Activated CD4-positive, alpha-beta T cell treated with anti-CD3 and anti-CD28 coated beads, Interleukin-2, amount 50 U/mL, for 1 hour (primary cell): ENCODE measurements around the gene ACTRT2.

Source experiments
- DNase-seq: peaks from one replicate; pipeline ENCODE4 v3.0.0-alpha.2; 2020

ACTRT2 gene

DNA sequence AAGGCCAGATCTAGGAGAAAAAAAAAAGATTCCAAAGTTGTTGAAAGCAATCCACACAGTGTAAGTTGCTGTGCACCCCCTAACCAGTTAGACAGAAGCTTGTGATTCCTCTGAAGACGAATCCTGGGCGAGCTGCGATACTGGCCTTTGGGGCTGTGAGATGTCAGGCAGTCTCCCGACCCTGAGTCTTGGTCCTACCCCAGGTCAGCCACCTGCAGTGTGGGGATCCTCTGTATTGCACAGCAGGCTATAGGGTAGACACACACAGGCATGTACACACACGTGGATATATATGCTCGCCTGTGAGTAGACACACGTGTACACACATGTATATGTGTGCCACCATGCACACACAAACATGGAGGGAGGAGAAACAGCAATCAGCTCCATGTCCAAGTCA lies 12.9 kb downstream of the ACTRT2 start:
- DNase-seq, result no peak

DNA sequence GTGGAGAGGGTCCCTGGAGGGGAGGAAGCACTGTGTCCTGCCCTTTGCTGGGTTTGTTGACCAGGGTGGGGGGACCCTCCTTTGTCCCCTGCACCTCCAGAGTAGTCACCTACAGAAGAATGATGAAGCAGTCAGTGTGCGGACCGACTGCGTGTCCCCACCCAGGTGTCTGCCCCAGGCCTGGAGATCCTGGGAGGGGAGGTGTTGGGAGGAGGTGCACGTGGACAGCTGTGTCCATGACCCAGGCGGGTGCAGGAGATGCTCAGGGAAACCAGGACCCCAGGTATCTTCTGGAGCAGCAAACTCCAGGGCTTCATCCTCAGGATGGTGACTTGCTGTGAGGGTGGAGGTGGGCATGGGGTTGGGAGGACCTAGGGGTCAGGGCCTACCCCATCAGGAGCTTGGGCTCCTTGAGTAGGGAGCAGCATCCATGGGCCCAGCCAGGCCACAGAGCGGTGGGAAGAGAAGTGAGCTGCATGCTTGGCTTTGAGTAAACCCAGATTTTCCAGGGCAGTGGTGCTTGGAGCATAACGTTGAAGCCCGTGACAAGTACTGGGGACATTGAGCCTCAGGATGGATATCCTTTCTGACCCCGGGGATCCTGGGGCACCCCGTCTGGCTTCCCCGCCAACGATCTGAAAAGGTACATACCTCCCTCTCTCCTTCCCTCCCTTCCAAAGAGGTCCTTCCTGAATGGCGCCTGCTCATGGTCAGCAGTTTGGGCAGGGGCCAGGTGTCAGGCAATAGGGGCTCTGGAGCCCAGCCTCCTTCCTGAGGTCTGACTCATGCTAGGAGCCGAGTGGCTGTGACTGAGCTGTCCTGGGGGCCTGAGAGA lies 13.7 kb downstream of the ACTRT2 start:
- no peak for DNase-seq

DNA sequence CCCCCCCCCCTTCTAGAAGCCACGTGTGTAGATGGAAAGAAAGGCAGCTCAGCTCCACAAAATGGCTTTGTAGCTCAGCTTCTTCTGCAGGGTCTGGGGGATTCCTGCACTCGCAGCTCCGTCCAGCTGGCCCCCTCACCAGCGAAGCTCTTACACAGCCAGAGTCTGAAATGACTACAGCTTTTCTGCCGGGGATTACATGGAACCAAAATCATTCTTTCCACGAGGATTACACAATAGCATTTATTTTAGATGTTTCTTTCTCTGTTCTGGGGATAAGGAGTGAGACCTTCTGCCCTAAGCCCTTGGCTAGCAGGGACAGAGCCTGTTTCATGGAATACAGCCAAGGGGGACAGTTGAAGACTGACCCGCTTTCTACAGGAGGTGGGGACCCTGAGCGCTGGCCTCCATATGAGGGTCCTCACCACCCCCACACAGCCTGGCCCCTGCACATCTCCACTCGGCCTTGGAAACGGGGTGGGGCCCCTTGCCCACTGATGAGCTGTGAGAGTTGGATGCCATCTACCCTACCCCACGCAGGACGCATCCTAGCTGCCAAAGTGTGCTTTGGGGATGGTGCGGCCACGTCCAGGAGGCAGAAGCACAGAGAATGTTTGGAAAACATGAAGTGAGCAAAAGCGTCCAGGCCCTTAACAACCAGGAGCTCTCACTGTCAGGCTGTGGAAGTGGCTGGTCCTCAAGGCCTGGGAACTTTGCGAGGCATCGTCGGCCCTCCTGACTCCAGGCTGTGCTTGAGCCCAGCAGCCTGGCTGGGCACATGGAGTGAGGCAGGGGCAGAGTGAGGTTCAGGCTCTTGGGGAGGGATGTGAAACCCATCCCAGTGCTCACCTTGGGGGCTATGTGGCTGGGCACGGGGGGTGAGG lies 14.5 kb downstream of the ACTRT2 start:
- no peak for DNase-seq

DNA sequence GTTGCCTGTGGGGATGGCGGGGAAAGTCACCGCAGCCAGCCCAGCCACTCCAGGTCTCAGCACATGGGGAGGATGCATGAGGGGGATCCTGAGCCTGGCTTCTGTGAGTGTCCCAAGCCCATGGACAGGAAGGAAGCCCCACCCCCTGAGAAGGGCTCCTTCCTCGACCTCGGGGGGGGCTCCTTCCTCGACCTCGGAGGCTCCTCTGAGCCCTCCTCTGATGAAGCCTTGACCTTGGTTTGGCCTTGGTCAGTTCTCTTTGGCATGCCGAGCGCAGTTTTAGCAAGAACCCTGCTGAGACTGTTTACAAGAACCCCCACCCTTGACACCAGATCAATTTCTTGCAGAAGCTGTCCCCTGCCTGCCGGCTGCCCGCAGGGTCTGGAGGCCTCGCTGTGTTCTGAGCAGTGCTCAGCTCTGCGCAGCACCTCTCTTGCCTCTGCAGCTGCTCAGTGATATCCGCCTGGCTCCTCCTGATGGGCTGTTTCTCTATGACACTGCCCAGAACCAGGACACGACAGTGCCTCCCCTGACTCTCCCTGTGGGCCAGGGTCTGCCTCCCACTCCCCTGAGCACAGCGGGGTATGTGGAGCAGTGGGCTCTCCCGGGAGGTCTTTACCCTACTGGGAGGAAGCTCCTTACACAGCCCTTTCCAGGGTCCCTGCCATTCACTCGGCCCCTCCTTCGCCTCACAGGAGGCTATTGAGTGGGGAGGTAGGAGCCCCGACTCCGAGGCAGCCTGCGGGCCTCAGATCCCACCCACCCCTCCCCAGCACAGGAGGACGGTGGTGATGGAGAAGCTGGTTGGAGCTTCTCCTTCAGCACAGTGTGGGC lies 15.4 kb downstream of the ACTRT2 start:
- DNase-seq, result no peak

DNA sequence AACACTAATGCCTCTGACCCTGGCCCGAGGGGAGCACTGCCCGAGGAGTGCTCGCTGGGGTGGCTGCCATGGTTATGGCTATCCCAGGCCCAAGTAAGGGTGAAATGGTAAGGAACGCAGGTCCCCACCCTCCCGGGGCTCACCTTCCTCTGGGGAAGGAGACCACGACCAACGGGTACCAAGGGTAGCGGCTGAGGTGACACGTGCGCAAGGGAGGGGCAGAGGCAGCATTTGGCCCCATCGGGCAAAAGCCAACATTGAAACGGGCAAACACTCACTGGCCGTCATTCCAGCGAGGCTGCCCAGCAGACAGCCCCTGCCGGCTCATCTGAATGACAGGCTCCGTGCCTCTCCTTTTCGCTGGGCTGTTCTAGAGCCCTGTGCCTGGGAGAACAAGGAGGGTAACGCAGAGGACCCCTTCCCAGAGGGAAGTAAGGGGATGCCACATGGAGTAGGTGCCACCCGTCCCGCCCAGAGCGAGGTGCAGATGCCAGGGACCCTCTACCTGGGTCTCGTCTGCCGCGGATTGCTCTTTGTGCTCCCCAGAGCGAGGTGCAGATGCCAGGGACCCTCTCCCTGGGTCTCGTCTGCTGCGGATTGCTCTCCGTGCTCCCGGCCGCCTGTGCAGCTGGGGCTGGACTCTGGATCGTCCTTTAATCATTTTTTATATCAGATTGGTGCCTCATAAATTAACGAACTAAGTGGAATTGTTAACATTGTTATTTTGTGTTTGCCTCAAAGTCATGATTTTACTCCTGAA lies 16.2 kb downstream of the ACTRT2 start:
- no peak for DNase-seq

DNA sequence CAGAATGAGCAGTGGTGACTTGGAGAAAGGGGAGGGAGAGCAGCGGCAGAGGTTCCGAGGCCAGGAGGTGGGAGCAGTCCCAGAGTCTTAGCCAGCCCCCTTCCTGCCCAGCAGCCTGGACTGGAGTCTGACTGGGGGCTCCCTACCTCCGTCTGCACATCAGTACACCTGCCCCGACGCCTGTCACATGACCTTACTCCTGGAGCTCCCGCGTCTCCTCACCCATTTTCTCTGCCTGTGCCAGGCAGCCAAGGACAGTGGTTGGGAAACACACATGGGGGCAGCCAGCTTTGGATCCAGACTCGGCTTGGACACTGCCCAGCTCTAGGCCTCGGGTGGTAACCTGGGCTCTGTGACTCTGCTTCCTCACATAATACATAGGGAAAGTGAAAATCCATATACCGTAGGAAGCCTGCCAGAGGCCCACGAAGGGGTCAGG lies 16.9 kb downstream of the ACTRT2 start:
- DNase-seq, result no peak

DNA sequence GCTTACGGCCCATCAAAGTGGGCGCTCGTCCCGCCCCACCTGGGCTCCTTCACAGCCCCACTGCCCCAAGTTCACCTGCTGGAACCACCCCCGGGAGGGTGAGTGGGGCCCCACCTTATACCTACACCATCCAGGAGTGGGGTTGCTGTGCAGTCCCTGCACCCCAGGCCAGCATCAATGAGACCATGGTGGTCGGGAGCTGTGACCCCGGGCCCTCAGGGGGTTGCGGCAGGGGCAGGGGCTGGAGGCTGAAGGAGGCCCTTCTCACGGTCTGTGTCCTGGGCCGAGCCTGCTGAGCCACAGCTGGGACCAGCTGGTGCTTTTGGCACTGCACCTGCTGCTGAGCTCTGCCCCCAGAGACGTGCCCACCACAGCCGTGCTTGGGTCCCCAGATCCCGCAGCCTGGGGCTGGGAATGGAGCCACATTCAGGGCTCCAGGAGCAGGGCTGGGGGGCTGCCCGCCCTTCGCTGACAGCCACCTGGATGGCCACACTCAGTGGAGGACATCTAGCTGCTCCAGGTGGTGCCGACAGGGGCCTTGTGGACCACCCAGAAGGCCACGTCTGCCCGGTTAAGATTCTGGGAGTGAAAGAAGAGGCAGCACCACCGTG lies 17.4 kb downstream of the ACTRT2 start:
- no peak for DNase-seq

DNA sequence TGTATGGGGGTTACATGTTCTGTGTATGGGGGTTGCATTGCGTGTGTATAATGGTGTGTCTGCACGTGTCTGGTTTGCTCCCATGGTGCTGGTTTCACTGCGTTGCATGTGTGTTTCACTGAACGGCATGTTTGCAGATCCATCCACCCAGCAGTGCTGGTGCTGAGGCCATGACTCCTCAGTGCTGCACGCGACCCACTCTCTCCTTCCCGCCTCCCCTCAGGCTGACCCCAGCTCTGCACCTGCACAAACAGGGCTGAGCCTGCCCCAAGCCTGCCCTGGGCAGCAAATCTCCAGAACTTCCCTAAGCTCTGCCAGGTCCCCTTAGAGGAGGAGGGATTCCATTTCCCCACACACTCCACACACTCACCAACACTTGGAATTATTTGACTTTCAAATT lies 18.7 kb downstream of the ACTRT2 start:
- no peak for DNase-seq

DNA sequence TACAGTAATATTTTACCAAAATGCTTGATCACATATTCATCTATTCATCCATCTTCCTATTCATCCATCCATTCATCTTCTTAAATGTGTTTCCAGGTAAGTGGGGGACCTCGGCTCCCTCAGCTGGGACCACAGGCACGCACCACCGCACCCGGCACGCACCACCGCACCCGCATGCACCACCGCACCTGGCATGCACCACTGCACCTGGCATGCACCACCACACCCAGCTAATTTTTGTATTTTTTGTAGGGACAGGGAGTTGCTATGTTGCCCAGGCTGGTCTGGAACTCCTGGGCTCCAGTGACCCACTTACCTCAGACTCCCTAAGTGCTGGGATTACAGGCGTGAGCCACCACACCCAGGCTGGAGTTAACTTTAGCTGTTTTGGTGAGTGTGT lies 21.2 kb downstream of the ACTRT2 start:
- no peak for DNase-seq

DNA sequence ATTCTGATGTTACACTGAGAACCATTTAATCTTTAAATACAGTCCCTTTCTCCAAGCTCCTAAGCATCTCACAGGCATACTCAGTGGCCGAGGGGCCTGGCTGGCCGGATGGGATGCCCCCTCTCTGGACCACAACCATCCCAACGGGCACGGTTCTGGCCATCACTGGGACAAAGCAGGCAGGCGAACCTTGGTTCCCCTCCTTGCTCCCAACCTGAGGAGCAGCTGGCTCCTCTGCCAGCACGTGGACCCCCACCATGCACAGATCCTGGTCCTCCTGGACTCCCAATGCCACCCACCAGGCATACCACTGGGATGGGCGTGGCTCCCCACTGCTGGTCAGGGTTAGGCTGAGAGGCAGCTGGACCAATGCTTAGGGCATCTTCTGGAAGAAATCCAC lies 27.9 kb downstream of the ACTRT2 start:
- DNase-seq, result no peak

DNA sequence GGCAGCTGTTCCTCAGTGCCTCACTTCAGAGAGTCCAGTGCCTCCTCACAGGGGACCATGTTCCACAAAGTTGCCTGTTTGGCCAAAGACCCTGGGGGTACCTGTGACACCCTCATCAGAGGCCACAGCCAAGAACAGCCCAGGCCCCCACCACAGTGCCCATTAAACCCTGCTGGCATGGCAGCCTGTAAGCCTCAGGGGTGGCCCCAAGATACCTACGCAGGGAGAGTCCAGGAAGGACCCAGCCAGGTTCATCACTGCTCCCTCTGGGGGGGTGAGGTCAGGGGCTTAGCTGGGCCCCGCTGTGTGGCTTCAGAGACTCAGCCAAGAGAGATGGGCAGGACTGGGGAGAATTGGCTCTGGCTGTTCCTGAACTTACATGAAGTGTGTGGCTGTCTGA lies 28.6 kb downstream of the ACTRT2 start:
- no peak for DNase-seq

DNA sequence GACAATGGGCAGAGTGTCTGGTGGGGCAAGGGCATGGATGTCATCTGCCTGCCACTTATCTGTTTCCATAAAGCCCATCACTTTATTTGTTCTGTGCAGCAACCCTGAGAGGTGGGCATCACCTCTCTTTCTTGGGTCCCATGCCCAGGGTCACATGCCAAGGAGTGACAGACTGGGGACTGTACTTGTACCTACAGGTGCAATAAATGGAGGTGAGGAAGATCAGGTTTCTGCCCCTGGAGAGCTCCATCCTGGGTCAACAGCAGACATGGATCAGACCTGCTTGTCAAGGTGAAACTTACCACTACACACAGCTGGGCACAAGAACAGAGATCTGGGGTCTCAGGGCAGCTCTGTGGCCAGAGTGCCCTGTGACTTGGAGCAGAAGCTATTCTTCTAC lies 29.3 kb downstream of the ACTRT2 start:
- DNase-seq, result no peak

DNA sequence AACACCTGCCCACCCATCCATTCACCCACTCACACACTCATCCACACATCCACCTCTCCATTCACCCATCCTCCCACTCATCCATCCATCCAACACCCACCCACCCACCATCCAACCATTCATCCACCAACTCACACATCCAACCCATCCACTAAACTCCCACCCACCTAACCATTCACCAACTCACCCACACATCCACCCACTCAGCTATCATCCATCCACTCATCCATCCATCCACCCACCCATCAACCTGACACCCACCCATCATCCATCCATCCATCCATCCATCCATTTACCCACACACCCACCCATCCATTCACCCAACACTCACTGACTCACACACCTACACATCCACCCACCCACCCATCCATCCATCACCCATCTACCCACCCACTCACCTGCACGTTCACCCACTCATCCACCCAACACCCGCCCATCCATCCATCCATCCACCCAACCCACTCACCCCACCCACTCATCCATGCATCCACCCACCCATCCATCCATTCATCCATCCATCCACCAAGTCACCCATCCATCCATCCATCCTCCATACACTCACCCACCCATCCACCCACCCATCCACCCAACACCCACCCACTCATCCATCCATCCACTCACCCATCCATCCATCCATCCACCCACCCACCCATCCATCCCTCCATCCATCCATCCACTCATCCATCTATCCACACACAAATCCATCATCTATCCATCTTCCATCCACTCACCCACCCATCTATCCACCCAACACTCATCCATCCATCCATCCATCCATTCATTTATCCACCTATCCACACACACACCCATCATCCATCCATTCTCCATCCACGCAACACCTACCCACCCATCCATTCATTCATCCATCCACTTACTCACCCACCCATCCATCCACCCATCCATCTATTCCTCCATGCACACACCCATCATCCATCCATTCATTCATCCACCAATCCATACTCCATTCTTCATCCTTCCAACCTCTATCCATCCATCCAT lies 30.3 kb downstream of the ACTRT2 start:
- no peak for DNase-seq

DNA sequence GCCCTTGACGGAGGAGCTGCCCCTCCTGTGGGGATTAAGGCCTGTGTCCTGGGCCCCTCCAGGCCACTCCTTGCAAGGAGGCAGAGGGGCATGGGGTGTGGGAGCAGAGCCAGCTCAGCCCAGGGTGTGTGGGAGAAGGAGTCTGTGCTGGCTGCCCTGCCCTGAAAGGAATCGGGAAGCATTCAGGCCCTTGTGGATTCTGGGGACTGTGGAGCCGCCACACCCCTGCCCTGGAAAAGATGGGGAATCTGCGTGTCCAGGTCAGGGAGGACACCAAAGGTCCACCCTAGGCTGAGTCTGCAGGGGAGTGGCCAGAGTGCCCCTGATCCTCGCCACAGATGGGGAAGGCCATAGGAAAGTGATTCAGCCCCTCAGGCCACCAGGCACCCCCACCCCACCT lies 31.2 kb downstream of the ACTRT2 start:
- DNase-seq, result no peak

DNA sequence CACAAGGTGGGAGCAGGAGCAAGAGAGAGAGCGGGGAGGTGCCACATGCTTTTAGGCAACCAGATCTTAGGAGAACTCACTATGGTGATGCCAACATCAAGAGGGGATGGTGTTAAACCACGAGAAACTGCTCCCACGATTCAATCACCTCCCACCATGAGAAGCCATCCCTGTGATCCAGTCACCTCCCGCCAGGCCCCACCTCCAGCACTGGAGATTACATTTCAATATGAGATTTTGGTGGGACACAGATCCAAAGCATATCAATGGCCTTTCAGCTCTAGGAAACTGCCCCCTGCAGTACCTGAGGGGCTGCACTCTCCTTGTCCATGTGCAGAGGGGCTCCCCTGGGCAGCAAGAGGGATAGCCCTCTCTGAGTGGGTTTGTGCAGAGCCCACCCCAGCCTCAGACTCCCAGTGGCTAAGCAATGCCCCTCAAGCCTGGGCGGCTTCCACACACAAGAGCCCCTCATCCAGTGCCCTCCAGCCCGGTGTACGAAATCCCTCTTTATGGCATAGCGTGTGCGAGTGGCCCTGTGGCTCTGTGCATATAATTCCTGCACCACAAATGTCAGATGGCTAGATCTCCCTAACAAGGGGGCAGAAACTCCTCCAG lies 32.2 kb downstream of the ACTRT2 start:
- DNase-seq, result no peak

DNA sequence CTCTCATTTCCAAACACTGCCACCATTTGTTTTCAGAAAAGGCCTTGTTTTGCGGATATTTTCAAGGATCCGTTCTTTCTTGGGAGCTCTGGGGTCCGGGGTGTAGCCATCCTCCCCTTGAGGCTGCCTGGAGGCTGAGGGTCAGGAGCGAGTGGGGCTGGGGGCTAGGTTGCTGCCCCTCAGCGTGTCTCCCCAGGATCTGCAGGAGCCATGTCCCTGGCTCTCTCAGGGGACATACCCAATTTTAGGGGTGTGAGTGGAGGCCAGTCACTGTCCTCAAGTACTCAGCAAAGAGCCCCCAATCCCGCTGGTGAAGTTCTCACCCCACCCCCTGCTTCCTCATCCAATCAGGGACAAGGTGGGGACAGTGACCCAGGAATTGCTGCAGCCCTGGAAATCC lies 32.7 kb downstream of the ACTRT2 start:
- no peak for DNase-seq

DNA sequence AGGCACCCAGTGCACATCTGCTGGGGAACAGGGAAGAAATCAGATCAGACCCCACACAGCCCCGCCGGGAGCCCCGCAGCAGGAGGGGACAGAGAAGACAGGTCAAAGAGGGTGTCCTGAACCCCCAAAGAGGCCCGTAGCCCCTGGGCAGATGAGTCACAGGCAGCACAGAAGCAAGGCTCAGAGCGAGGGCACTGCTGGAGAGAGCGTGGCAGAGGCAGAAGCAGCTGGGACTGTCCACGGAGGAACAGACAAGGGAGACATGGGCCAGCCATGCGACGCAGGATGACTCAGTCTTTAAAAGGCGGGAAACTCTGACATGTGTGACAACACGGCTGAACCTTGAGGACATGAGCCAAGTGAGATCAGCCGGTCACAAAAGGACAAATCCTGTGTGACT lies 33.2 kb downstream of the ACTRT2 start:
- DNase-seq, result no peak

DNA sequence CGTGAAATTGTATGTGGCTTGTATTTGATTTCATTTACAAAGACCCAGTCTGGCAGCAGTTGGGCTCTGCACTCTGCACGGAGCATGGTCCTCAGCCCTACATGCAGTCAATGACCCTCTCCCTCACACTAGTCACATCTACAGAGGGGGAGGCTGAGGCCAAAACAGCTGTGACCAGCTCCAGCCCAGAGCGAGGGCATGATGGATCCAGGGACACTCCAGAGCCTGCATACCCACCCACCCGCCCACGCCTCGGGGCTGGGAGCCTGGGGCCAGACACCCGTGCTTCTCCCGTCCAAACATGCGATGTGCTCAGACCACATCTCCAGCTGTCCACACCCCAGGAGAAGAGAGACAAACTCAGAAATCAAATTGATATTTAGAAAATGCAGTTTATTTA lies 33.8 kb downstream of the ACTRT2 start:
- DNase-seq, result no peak

DNA sequence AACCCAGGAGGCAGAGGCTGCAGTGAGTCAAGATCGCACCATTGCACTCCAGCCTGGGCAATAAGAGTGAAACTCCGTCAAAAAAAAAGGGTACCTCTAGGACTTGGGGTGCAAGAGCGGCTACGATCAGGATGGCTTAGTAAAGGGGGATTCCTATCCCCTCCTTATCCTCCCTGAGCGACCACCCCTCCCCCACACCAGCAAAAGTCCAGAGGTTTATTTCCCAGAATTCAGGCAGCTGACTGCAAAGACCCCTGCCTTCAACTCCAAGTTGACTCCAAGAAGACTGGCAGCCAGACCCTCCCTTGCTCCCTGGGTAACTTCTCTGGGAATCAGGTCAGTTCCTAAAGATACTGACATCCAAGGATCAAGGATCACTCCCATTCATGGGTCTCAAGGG lies 35.4 kb downstream of the ACTRT2 start:
- no peak for DNase-seq
